ENCODE data around the gene PABPN1. TPM values are rescaled to one million over a fixed set of nuclear protein-coding genes. Genes with fewer than 3 reads are reported as not detected.

Gene PABPN1
- total RNA-seq, 1 donor from 2014 or later, result 76.8 TPM

GRCh38 chr14:23352506-23353432, 31.5 kb downstream of the PABPN1 start, which contains the start of gene SLC22A17:
Gene SLC22A17, minus strand, starts transcription at chr14:23352887.
- ATAC-seq (peak; percentile 94), DNase-seq (peak; percentile 87)
- intact Hi-C loops (cut with micrococcal nuclease), result no loop called here

GRCh38 chr14:23353433-23353780, 32.1 kb downstream of the PABPN1 start:
- no peak for DNase-seq
- intact Hi-C loops (cut with micrococcal nuclease), result no loop called here
- no peak for ATAC-seq

- DNase-seq (no peak), ATAC-seq (no peak)
- intact Hi-C loops (cut with micrococcal nuclease), result no loop called here
These were observed 33.7 kb downstream of the PABPN1 start for GRCh38 chr14:23354990-23355389.

- intact Hi-C loops (cut with micrococcal nuclease), result no loop called here
- ATAC-seq (no peak), DNase-seq (no peak)
These were observed 34.7 kb downstream of the PABPN1 start for GRCh38 chr14:23355871-23356435.

GRCh38 chr14:23356662-23357061, 35.4 kb downstream of the PABPN1 start:
- no peak for ATAC-seq

GRCh38 chr14:23357261-23357660, 36.0 kb downstream of the PABPN1 start:
- DNase-seq, result no peak
- ATAC-seq, result no peak

More at GRCh38 chr14:23356662-23357061, 35.4 kb downstream of the PABPN1 start:
- intact Hi-C loops (cut with micrococcal nuclease), result no loop called here
- no peak for DNase-seq

GRCh38 chr14:23358042-23358441, 36.8 kb downstream of the PABPN1 start:
- intact Hi-C loops (cut with micrococcal nuclease), result no loop called here
- DNase-seq (no peak), ATAC-seq (peak; percentile 42)

More at GRCh38 chr14:23357261-23357660, 36.0 kb downstream of the PABPN1 start:
- intact Hi-C loops (cut with micrococcal nuclease), result no loop called here

GRCh38 chr14:23358553-23359166, 37.4 kb downstream of the PABPN1 start:
- no peak for ATAC-seq
- intact Hi-C loops (cut with micrococcal nuclease), result no loop called here

GRCh38 chr14:23359167-23359626, 37.9 kb downstream of the PABPN1 start:
- ATAC-seq, result no peak
- no peak for DNase-seq
- intact Hi-C loops (cut with micrococcal nuclease), result no loop called here

More at GRCh38 chr14:23358553-23359166, 37.4 kb downstream of the PABPN1 start:
- no peak for DNase-seq

GRCh38 chr14:23359722-23360447, 38.6 kb downstream of the PABPN1 start:
- ATAC-seq (no peak), DNase-seq (no peak)
- intact Hi-C loops (cut with micrococcal nuclease), result no loop called here

GRCh38 chr14:23360496-23360895, 39.2 kb downstream of the PABPN1 start:
- DNase-seq, result peak; percentile 54
- intact Hi-C loops (cut with micrococcal nuclease), result no loop called here
- ATAC-seq, result no peak

- no peak for ATAC-seq
- DNase-seq, result no peak
- intact Hi-C loops (cut with micrococcal nuclease), result no loop called here
These were observed 40.1 kb downstream of the PABPN1 start for GRCh38 chr14:23361320-23361719.

GRCh38 chr14:23361763-23362162, 40.5 kb downstream of the PABPN1 start:
- no peak for ATAC-seq
- intact Hi-C loops (cut with micrococcal nuclease), result no loop called here
- no peak for DNase-seq

- intact Hi-C loops (cut with micrococcal nuclease), result no loop called here
- DNase-seq (no peak), ATAC-seq (no peak)
These were observed 40.9 kb downstream of the PABPN1 start for GRCh38 chr14:23362200-23362599.

- peak; percentile 38 for ATAC-seq
- peak; percentile 50 for DNase-seq
- intact Hi-C loops (cut with micrococcal nuclease), result no loop called here
These were observed 43.1 kb downstream of the PABPN1 start for GRCh38 chr14:23364164-23365035.

GRCh38 chr14:23365036-23365731, 43.9 kb downstream of the PABPN1 start, which contains the start of gene EFS:
Gene EFS, minus strand, starts transcription at chr14:23365172. Its CDS starts 147 bp downstream, at chr14:23365025.
- intact Hi-C loops (cut with micrococcal nuclease), result no loop called here

GRCh38 chr14:23365732-23366425, 44.6 kb downstream of the PABPN1 start:
- ATAC-seq (peak; percentile 83), DNase-seq (peak; percentile 67)
- intact Hi-C loops (cut with micrococcal nuclease), result no loop called here

More at GRCh38 chr14:23365036-23365731, 43.9 kb downstream of the PABPN1 start, which contains the start of gene EFS:
- peak; percentile 76 for DNase-seq
- ATAC-seq, result peak; percentile 75

All from left ventricle myocardium superior (tissue), 1 donor.